K562 (cell line): ENCODE results near the gene KCNG4. TPM values are rescaled to one million over a fixed set of nuclear protein-coding genes. Genes with fewer than 3 reads are reported as not detected.

ENCODE experiments used
- polyA plus RNA-seq, 8 experiments: library from polyadenylated mRNA; depleted of rRNA in 4 of 8; stranded (reverse) in 5 of 8; unstranded in 3 of 8; fragments of >200 nt; fragmentation: Nextera tagmentation in 2 of 8; fragmentation: Illumina TruSeq in 1 of 8; extraction: Ambion mirVana in 2 of 8; extraction: Trizol in 1 of 8; gene quantifications; 2 replicates each; pipeline versions ENCODE4 v1.2.1 to v1.2.3, GENCODE V29; 2011 to 2014; ENCODE audit warnings: inconsistent platforms in 1 of 8, missing spikeins in 1 of 8
- total RNA-seq, 7 experiments: library from RNA; depleted of rRNA in 6 of 7; stranded (reverse); fragments of >200 nt in 6 of 7; fragmentation: Illumina TruSeq in 2 of 7; extraction: Trizol in 2 of 7; gene quantifications; 2 replicates each; pipeline versions ENCODE4 v1.2.1 to v1.2.3, GENCODE V29; 2011 to 2021; ENCODE audit warnings: low replicate concordance in 1 of 7
- TF ChIP-seq, protein P1 (sequence below): fragments of 450-650 bp; IDR thresholded peaks from 2 replicates; pipeline ENCODE4 v1.6.1; 2016; ENCODE audit warnings: mild to moderate bottlenecking, moderate library complexity

Gene KCNG4
- total and polyA plus RNA-seq, 9 of the 15 experiments (the other 6 are each of a cell fraction or from before 2014, with no cell fraction given) = not detected

DNA sequence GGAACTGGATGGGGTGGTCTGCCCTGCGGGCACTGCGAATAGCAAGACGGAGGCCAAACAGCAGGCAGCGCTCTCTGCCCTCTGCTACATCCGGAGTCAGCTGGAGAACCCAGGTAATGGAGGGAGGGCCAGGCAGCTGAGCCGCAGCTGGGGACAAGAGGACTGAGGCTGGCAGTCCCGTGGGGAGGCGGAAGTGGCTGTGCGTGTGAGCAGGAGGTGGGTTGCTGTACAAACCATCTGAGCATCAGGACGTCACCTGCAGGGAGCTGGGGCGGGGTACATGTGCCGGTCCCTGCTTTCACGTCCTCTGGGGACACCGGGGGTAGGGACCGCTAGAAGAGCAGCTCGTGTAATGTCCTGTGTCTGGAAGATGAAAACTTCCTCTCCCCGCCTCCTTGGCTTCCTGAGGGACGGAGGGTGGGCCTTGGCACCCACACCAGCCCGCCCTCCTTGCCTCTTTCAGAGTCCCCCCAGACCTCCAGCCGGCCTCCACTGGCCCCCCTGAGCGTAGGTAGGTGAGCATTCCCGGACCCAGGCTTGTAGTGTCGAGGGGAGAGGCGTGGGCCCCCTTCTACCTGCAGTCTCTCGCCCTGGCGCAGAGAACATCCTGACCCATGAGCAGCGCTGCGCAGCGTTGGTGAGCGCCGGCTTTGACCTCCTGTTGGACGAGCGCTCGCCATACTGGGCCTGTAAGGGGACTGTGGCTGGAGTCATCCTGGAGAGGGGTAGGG lies 45.2 kb downstream of the KCNG4 start (continued):
- TF ChIP-seq, protein P1, sequence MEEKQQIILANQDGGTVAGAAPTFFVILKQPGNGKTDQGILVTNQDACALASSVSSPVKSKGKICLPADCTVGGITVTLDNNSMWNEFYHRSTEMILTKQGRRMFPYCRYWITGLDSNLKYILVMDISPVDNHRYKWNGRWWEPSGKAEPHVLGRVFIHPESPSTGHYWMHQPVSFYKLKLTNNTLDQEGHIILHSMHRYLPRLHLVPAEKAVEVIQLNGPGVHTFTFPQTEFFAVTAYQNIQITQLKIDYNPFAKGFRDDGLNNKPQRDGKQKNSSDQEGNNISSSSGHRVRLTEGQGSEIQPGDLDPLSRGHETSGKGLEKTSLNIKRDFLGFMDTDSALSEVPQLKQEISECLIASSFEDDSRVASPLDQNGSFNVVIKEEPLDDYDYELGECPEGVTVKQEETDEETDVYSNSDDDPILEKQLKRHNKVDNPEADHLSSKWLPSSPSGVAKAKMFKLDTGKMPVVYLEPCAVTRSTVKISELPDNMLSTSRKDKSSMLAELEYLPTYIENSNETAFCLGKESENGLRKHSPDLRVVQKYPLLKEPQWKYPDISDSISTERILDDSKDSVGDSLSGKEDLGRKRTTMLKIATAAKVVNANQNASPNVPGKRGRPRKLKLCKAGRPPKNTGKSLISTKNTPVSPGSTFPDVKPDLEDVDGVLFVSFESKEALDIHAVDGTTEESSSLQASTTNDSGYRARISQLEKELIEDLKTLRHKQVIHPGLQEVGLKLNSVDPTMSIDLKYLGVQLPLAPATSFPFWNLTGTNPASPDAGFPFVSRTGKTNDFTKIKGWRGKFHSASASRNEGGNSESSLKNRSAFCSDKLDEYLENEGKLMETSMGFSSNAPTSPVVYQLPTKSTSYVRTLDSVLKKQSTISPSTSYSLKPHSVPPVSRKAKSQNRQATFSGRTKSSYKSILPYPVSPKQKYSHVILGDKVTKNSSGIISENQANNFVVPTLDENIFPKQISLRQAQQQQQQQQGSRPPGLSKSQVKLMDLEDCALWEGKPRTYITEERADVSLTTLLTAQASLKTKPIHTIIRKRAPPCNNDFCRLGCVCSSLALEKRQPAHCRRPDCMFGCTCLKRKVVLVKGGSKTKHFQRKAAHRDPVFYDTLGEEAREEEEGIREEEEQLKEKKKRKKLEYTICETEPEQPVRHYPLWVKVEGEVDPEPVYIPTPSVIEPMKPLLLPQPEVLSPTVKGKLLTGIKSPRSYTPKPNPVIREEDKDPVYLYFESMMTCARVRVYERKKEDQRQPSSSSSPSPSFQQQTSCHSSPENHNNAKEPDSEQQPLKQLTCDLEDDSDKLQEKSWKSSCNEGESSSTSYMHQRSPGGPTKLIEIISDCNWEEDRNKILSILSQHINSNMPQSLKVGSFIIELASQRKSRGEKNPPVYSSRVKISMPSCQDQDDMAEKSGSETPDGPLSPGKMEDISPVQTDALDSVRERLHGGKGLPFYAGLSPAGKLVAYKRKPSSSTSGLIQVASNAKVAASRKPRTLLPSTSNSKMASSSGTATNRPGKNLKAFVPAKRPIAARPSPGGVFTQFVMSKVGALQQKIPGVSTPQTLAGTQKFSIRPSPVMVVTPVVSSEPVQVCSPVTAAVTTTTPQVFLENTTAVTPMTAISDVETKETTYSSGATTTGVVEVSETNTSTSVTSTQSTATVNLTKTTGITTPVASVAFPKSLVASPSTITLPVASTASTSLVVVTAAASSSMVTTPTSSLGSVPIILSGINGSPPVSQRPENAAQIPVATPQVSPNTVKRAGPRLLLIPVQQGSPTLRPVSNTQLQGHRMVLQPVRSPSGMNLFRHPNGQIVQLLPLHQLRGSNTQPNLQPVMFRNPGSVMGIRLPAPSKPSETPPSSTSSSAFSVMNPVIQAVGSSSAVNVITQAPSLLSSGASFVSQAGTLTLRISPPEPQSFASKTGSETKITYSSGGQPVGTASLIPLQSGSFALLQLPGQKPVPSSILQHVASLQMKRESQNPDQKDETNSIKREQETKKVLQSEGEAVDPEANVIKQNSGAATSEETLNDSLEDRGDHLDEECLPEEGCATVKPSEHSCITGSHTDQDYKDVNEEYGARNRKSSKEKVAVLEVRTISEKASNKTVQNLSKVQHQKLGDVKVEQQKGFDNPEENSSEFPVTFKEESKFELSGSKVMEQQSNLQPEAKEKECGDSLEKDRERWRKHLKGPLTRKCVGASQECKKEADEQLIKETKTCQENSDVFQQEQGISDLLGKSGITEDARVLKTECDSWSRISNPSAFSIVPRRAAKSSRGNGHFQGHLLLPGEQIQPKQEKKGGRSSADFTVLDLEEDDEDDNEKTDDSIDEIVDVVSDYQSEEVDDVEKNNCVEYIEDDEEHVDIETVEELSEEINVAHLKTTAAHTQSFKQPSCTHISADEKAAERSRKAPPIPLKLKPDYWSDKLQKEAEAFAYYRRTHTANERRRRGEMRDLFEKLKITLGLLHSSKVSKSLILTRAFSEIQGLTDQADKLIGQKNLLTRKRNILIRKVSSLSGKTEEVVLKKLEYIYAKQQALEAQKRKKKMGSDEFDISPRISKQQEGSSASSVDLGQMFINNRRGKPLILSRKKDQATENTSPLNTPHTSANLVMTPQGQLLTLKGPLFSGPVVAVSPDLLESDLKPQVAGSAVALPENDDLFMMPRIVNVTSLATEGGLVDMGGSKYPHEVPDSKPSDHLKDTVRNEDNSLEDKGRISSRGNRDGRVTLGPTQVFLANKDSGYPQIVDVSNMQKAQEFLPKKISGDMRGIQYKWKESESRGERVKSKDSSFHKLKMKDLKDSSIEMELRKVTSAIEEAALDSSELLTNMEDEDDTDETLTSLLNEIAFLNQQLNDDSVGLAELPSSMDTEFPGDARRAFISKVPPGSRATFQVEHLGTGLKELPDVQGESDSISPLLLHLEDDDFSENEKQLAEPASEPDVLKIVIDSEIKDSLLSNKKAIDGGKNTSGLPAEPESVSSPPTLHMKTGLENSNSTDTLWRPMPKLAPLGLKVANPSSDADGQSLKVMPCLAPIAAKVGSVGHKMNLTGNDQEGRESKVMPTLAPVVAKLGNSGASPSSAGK = no peak
